GM18861 (cell line): Measurements from ENCODE around the gene CD109.
A peak's percentile ranks its signal among the peaks of the same experiment; 100 is the strongest.
"Not testable (repeated sequence)": the region's sequence is repeated elsewhere in the genome, so short reads cannot be mapped to it uniquely, and the experiment has no call there.

Source experiments
- ATAC-seq: cut with Tn5 transposase; IDR thresholded peaks from one replicate; pipeline ENCODE4 v1.9.1; 2021; ENCODE audit not compliant: unreplicated experiment

Gene CD109

GRCh38 chr6:73683574-73683973, 12.4 kb upstream of the CD109 start:
- not testable (repeated sequence) for ATAC-seq

DNA sequence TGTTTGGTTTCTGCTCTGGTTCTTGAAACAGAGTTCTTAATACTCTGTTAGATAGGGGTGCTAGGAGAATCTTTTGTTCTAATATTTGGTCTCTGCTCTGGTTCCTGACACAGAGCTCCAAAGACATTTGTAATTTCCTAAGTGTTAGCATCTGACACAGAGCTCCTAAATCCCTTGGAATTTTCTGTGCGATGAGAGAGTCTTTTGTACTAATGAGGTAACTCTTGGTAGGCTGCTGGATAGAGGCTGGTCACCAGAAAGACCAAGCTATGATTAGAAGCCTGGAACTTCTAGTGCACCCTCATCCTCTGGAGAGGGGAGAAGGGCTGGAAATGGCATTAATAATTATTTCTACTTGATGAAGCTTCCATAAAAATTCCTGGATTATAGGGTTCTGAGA, 7.7 kb upstream of the CD109 start:
- no peak for ATAC-seq

DNA sequence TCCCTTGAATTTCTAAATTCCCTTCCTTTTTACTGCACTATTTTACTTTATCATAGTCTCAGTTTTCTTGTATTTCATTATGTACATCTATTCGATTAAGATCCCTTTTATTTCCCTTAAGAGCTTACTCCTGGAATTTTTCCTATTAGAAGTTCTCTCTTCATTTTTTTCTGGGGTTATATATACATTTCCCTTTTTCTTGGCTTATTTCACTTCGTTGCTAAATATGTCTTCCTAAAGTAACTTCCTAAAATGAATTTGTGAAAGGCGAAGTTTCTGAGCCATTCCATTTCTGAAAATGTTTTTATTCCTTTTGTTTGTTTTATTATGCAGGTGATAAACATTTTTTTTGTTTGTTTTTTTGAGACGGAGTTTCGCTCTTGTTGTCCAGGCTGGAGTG, 5.9 kb upstream of the CD109 start:
- ATAC-seq, result no peak

- ATAC-seq, result no peak
Measured at GRCh38 chr6:73691512-73691911, 4.5 kb upstream of the CD109 start.

GRCh38 chr6:73694711-73695411, 1.1 kb upstream of the CD109 start:
- no peak for ATAC-seq

DNA sequence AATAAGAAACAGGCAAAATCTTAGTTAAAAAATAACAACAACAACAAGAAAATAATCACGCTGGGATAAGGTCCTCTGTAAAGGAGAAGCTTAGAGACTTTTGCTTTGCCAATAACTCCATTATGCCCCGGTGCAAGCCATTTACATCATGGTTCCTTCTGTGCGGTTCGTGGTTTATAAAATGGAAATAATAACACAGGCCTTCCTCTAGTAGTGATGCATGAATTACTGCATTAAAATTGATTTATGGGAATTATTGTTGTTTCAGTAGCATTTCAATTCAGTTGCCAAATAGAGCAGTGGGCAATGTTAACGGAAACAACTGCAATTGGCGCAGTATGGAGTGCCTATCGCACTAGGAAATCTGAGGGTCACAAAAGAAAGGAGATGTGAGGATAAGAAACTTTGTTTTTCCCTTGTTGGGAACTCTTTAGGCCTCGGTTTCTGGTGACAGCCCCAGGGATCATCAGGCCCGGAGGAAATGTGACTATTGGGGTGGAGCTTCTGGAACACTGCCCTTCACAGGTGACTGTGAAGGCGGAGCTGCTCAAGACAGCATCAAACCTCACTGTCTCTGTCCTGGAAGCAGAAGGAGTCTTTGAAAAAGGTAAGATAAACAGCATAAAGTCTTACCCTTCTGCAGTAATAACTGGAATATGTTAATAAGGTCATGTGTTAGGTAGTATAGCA, 1.1 kb downstream of the CD109 start:
- ATAC-seq, result peak; percentile 34

- no peak for ATAC-seq
Measured at GRCh38 chr6:73699676-73700459, 3.9 kb downstream of the CD109 start.

DNA sequence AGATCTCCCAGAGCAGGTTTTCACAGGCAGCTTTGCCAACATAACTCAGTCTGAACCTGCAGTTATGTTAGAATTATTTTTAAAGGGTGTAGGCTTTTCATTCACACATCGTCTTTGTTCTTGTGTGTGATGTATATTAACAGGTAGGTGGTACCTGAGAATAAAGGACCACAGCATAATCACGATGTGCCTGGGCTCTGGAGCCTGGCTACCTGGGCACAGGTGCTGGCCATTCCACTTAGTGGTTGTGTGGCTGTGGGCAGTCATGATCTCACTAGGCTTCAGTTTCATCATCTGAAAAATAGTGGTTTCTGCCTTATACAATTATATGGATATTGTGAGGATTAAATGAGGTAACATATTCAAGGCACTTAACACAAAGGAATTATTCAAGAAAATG, 6.4 kb downstream of the CD109 start:
- no peak for ATAC-seq

DNA sequence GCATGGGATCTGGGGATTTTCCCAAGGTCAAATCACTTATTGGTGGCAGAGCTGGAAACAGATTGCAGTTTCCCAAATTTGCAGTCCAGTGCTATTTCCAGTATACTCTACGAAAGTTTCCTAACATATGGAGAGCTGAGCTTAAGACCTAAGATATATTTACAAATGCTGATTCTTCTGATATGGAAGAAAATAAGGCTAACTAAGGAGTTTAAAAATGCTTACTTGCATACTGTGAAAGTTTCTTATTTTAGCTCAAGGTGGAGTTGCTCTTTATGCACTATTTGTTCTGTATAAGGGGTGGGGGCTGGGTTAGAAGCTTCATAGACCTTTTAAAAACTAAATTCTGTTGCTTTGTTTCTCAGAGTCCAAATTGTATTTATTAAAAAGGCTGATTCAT, 7.5 kb downstream of the CD109 start:
- no peak for ATAC-seq

GRCh38 chr6:73704260-73704659, 8.3 kb downstream of the CD109 start:
- ATAC-seq, result no peak

- ATAC-seq, result no peak
Measured at GRCh38 chr6:73704798-73705197, 8.8 kb downstream of the CD109 start.

GRCh38 chr6:73706971-73707370, 11.0 kb downstream of the CD109 start:
- ATAC-seq, result no peak

DNA sequence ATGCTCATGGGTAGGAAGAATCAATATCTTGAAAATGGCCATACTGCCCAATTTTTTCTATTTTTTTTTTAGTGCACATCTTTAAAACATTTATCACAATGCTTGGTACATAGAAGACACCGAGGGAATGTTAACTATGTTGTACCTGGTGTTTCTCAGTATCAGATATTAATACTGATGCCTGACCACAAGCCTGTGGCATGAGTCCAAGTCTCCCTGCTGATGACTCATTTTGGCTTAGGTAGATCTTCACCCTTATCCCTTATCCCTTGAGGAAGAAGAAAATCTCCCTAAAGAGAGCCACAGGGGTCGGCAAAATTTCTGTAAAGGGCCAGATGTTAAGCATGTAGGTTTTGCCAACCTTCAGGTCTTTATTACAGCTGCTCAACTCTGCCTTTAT, 14.5 kb downstream of the CD109 start:
- peak; percentile 51 for ATAC-seq

- ATAC-seq, result no peak
Measured at GRCh38 chr6:73710948-73711347, 14.9 kb downstream of the CD109 start.

DNA sequence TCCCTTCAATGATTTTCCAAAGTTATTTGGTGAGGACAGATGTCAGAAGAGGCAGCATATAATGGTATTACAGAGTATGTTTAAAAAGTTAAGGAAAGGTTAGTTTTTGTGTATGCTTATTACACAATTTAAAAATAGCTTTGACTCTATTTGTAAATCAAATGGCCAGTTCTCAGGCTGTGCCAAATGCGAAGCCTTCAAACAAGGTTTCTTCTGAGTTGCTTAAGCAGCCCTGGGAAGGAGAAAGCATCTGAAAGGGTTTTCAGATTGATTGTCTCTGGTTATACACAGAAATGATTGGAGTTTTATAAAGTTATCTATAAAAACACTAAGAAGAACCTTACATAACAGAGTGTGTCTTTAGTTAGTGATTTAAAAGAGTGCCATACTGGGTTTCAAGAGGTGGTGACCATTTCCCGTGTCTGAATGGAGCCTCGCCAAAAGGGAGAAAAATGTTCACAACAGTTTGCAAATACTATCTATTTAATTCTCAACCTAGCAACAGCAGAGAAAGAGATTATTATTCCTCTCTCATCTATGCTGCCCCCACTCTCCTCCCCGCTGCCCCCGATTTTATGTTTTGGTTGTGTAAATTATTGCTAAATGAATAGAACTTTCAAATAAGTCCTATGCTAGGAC, 16.7 kb downstream of the CD109 start:
- no peak for ATAC-seq

DNA sequence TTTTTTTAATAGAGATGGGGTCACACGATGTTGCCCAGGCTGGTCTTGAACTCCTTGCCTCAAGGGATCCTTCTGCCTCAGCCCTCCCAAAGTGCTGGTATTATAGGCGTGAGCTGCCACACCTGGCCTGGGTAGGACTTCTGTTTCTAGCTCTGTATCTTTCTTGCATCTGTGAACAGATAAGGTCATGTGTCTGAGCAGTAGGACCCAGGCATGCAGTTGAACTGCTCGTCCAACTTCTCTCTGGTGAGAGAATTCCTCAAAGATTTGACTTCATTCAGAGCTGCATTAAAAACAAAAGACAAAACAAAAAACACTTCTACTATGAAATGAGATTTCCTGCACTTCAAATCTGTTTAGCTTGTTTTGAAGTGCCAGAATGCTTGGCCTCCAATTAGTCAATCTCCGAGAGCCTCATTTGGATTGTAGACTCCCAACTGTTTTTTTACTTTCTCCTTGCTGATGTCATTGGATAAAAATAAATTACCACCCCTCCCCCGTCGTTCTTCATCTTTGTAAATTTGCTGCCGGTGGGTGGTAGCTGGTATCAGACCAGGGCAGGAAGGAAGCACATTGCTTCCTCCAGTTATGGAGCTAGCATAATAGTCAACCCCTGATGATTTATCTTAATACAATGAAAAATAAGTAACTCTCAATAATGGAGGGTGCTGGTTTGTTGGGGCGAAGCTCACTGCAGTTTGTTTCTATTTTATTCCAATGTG, 17.6 kb downstream of the CD109 start:
- no peak for ATAC-seq

DNA sequence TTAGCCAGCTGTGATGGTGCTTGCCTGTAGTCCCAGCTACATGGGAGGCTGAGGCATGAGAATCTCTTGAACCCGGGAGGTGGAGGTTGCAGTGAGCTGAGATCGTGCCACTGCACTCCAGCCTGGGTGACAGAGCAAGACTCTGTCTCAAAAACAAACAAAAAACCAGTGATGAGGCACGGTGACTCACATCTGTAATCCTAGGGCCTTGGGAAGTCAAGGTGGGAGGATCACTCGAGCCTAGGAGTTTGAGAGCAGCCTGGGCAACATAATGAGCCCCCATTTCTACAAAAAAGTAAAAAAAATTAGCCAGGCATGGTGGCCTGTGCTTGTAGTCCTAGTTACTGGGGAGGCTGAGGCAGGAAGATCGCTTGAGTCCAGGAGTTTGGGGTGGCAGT, 19.1 kb downstream of the CD109 start:
- not testable (repeated sequence) for ATAC-seq

DNA sequence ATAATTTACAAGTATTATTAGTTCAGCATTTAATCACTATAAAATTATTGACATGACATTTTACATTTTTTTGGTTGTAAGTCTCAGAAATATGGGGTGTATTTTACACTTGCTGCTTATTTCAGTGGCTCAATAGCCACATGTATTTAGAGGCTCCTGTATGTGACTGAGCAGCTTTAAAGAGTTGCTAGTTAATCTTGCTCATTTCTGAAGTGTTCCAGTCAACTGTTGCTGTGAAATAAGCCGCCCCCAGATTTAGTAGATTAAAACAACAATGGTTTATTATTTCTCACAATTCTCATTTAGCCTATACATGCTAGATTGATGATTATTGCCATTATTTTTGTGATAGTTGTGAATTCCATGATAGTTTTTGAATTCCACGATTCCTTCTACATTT, 23.0 kb downstream of the CD109 start:
- no peak for ATAC-seq

GRCh38 chr6:73722318-73723060, 26.5 kb downstream of the CD109 start:
- peak; percentile 63 for ATAC-seq

DNA sequence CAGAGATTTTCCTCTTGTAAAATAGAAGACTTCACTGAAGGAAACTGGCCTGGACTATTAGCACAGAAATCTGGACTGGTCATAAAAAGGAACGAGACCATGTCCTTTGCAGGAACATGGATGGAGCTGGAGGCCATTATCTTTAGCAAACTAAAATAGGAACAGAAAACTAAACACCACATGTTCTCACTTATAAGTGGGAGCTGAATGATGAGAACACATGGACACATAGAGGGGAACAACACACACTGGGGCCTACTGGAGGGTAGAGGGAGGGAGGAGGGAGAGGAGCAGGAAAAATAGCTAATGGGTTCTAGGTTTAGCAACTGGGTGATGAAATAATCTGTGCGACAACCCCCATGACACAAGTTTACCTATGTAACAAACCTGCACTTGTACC, 27.5 kb downstream of the CD109 start:
- not testable (repeated sequence) for ATAC-seq
